GM21619 (cell line): ENCODE data around the gene SFT2D1.

Experiments used
- ATAC-seq: cut with Tn5 transposase; IDR thresholded peaks from one replicate; pipeline ENCODE4 v1.9.1; 2021; ENCODE audit not compliant: unreplicated experiment

Gene SFT2D1

GRCh38 chr6:166335378-166336302 lies 6.7 kb downstream of the SFT2D1 start:
- peak; percentile 42 for ATAC-seq

- ATAC-seq: no peak
Measured at GRCh38 chr6:166334878-166335277, 7.5 kb downstream of the SFT2D1 start.

DNA sequence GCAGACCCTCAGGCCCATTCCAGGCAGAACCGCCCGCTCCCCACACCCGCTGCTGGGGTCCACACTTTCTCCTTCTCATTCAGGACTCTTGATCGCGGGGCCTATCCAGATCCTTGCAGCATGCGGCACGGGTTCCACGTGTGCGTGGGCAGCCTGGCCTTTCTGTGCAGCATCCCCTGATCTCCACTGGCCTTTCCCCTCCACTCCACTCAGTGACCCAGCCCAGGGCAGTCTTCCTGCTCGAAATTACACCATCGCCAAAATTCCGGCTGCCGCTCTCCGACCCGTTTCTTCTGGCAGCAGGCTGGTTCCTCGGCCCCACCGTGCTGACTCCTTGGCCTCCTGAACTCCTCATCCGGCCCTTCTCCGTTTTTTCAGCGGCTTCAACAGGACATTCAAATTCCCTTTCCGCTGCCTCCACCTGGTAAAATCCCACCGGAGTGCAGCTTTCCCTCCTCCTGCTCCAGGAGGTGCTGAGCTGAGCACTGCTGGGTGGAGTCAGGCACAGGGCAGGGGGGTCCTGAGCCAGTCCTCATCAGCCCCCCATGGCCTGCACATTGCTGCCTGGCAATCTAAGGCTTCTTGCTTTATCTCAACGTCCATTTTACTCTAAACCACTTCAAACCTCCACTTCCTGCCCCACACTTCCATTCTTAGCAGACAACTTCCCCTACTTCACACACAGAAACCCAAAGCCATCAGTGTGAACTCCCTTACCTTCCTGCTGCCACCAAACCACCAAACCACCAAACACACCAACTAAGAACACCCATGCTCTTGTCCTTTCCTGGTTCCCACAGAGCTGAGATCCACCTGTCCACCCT lies 9.0 kb downstream of the SFT2D1 start:
- peak; percentile 68 for ATAC-seq

DNA sequence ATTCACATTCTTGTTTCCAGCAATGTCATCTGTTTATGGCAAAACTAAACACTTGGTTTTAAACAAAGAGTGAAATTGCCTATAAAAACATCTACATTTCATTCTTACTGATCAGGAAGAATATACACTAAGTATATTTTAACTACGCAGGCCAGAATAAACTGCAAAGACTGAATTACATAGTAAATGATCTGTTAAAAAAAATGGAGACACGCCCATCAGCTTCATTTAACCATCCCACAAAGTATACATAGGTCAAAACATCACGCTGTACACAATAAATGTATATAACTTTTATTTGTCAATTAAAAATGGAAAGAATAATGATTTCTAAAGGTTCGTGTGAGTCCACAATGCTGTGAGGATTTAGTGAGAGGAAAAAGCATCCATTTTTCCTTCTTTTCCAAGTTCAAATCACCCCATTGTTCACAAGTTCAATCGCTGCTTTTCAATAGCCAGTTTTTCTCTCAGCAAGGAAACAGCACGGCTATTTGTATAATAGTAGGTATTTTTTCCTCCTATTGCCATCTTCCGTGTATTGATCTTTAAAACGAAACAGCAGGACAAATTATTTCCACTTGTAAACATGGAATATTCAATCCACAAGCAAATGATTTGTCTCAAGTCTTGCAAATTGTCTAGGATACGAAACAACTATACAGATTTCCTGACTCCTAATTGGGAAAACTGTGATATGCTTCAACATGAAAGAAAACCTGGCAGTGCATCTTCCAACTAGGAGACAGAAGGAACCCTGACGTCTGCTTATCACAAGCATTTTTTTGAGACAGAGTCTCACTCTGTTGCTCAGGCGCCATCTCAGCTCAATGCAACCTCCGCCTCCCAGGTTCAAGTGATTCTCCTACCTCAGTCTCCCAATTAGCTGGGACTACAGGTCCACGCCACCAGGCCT lies 10.6 kb downstream of the SFT2D1 start:
- ATAC-seq: no peak

- ATAC-seq: no peak
Measured at GRCh38 chr6:166330612-166331011, 11.7 kb downstream of the SFT2D1 start.

DNA sequence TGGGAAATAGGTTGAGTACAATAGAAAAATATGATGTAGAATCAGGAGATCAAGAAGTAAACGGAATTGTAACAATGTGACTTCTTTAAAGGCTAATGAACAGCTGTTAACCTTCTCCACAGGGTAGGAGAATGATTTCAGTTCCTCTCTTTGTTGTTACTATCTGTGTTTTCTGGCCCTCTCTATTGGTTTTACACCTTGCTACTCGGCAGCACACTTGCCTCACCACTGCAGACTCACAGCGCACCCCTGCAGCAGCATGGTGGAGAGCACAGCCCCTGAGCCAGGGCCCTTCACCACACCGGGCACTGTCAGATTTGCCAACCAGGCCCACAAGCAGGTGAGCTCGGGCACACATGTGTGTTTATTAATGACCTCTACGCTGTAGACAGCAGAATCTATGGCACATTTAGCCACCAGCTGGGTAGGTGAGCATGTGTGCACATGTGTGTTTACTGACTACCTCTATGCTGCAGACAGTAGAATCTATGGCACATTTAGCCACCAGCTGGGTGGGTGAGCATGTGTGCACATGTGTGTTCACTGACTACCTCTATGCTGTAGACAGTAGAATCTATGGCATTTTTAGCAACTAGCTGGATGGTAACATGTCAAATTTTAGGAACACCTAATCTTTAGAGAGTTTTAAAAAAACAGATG lies 16.8 kb downstream of the SFT2D1 start:
- peak; percentile 95 for ATAC-seq

GRCh38 chr6:166323395-166323794 lies 18.9 kb downstream of the SFT2D1 start:
- ATAC-seq: no peak

DNA sequence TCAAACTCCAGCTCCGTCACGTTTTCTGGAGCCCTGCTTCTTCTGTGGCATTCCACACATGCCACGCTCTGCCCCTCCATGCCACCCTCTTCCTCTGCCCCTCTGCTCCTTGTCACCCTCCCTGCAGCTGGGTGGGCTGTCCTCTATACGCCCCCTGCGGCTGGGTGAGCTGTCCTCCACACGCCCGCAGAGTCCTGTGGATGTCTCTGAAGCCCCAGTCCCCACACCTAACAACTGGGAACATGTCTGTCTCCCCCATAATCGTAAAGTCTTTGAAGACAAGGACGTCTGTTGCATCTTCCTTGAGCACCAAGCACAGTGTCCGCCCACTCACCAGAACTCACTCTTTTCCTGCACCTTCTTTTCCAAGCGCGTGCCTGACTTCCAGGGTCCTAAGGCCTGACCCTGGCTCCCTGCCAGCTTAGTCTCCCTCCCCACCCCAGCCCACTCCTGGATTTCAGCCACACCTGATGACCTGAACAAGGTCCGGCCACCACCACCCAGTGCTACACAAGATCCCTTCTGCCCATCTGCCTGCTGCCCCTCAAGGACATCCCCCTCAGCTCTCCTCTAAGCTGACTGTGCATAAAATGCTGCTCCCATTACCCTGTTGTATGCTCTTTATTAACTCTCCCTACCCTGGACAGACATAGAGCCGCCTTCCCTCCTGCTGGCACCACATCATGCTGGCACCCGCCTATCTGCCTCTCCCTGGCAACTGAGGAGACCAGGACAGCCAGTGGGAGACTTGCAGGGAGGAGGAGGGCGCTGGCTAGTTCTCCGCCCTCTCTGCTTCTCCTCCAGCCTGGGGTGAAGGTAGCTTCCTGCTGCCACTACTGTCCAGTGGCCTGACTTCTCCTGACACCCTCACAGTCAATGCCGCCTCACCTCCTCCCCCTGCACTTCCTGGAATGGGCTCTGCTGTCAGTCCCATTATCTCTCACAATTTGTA lies 23.4 kb downstream of the SFT2D1 start:
- ATAC-seq: no peak

DNA sequence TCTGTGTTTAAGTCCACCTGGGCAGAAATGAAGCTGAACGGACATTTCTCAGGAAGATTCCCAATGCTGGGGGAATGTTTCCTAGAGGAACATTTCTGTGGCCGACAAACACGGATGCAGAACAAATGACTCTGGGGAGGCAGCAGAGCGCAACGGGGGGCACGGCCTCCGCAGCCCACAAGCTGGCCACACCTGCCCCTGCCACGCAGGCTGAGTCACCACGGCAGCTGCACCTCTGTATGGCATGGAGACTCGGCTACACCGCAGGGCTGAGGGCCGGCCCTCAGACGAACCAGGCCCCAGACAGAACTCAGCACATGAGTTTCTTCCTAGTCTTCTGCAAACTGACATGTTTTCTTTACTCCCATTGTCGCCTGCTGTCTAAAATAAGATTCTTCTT lies 24.1 kb downstream of the SFT2D1 start:
- no peak for ATAC-seq

GRCh38 chr6:166317261-166318212 lies 24.8 kb downstream of the SFT2D1 start:
- no peak for ATAC-seq

DNA sequence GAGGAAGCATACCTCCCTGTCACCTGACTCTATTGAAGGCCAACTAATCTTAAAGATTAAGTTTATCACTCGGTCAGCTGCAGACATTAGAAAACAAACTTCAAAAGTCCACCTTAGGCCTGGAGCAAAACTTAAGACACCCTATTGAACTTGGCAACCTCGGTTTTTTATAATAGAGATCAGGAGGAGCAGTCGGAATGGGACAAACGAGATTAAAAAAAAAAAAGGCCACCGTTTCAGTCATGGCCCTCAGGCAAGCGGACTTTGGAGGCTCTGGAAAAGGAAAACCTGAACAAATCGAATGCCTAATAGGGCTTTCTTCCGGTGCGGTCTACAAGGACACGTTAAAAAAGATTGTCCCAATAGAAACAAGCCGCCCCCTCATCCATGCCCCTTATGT lies 26.9 kb downstream of the SFT2D1 start:
- no peak for ATAC-seq

- no peak for ATAC-seq
Measured at GRCh38 chr6:166314454-166314853, 27.9 kb downstream of the SFT2D1 start.

DNA sequence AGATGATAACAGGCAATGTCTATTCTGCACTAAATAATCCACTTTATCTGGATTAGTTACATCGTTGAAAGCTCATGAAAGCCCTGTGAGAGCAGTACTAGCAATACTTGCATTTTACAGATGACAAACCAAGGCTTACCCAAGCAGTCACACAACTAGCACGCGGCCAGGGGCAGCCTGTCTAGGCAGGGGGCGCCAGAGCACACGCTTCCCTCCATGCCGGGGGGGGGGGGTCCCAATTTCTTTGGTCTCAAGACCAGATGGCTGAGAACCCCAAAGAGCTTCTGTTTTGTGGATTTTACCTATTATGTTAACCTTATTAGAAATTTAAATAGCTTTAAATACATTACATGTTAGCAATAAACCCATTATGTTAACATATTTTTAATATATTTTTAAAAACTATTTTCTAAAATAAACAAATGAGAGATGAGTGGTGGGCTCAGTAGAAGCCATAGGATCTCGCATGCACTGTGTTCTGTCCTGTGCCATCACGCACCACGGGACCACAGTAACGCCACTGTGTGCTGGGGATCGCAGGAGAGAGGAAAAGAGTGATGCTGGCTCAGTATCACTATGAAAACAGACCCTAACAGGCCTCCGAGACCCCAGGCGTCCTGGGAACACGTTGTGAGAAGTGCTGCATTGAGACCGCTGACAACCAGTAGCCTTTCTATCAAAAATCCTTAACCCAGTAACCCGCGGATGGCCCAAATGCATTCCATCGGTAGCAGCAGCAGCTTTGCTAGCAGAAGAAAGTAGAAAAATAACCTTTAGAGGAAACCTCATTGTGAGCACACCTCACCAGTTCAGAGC lies 28.9 kb downstream of the SFT2D1 start:
- ATAC-seq: no peak

GRCh38 chr6:166312832-166313231 lies 29.5 kb downstream of the SFT2D1 start:
- no peak for ATAC-seq

- ATAC-seq: no peak
Measured at GRCh38 chr6:166310634-166311033, 31.7 kb downstream of the SFT2D1 start.

- no peak for ATAC-seq
Measured at GRCh38 chr6:166309977-166310376, 32.4 kb downstream of the SFT2D1 start.
